ENCODE measurements around the gene LIMS1. TPM values are rescaled to one million over a fixed set of nuclear protein-coding genes. Genes with fewer than 3 reads are reported as not detected.
"Not testable (repeated sequence)": the region's sequence is repeated elsewhere in the genome, so short reads cannot be mapped to it uniquely, and the experiment has no call there.

LIMS1 gene
- polyA plus RNA-seq, 4 donors = 50.2 to 59.7 (median 58.6) TPM

- peak in 1 of 4 donors; percentile 39 for DNase-seq (ENCODE audit: low read depth in 4 of 4, low spot score in 3 of 4)
Observed at GRCh38 chr2:108654521-108655125, 120.4 kb downstream of the LIMS1 start.

- not testable (repeated sequence) for DNase-seq (ENCODE audit: low read depth in 4 of 4, low spot score in 3 of 4)
Observed at GRCh38 chr2:108655270-108655669, 121.0 kb downstream of the LIMS1 start.

- not testable (repeated sequence) for DNase-seq (ENCODE audit: low read depth in 4 of 4, low spot score in 3 of 4)
Observed at GRCh38 chr2:108656282-108656681, 122.0 kb downstream of the LIMS1 start.

GRCh38 chr2:108657517-108657916 lies 123.2 kb downstream of the LIMS1 start:
- DNase-seq (ENCODE audit: low read depth in 4 of 4, low spot score in 3 of 4) = not testable (repeated sequence)

- not testable (repeated sequence) for DNase-seq (ENCODE audit: low read depth in 4 of 4, low spot score in 3 of 4)
Observed at GRCh38 chr2:108658553-108658952, 124.3 kb downstream of the LIMS1 start.

- DNase-seq (ENCODE audit: low read depth in 4 of 4, low spot score in 3 of 4) = not testable (repeated sequence)
Observed at GRCh38 chr2:108661493-108661892, 127.2 kb downstream of the LIMS1 start.

GRCh38 chr2:108662207-108662612 lies 127.9 kb downstream of the LIMS1 start:
- not testable (repeated sequence) for DNase-seq (ENCODE audit: low read depth in 4 of 4, low spot score in 3 of 4)

GRCh38 chr2:108663346-108663745 lies 129.1 kb downstream of the LIMS1 start:
- not testable (repeated sequence) for DNase-seq (ENCODE audit: low read depth in 4 of 4, low spot score in 3 of 4)

GRCh38 chr2:108664089-108664488 lies 129.8 kb downstream of the LIMS1 start:
- DNase-seq (ENCODE audit: low read depth in 4 of 4, low spot score in 3 of 4) = not testable (repeated sequence)

GRCh38 chr2:108664979-108665378 lies 130.7 kb downstream of the LIMS1 start:
- not testable (repeated sequence) for DNase-seq (ENCODE audit: low read depth in 4 of 4, low spot score in 3 of 4)

GRCh38 chr2:108665975-108666374 lies 131.7 kb downstream of the LIMS1 start:
- not testable (repeated sequence) for DNase-seq (ENCODE audit: low read depth in 4 of 4, low spot score in 3 of 4)

- not testable (repeated sequence) for DNase-seq (ENCODE audit: low read depth in 4 of 4, low spot score in 3 of 4)
Observed at GRCh38 chr2:108667140-108667539, 132.9 kb downstream of the LIMS1 start.

GRCh38 chr2:108670282-108670681 lies 136.0 kb downstream of the LIMS1 start:
- DNase-seq (ENCODE audit: low read depth in 4 of 4, low spot score in 3 of 4) = not testable (repeated sequence)

GRCh38 chr2:108672200-108672805 lies 138.0 kb downstream of the LIMS1 start:
- not testable (repeated sequence) for DNase-seq (ENCODE audit: low read depth in 4 of 4, low spot score in 3 of 4)

GRCh38 chr2:108676522-108676921 lies 142.3 kb downstream of the LIMS1 start:
- not testable (repeated sequence) for DNase-seq (ENCODE audit: low read depth in 4 of 4, low spot score in 3 of 4)

- not testable (repeated sequence) for DNase-seq (ENCODE audit: low read depth in 4 of 4, low spot score in 3 of 4)
Observed at GRCh38 chr2:108677239-108677744, 143.0 kb downstream of the LIMS1 start.

GRCh38 chr2:108678198-108678651 lies 144.0 kb downstream of the LIMS1 start:
- DNase-seq (ENCODE audit: low read depth in 4 of 4, low spot score in 3 of 4) = peak in 1 of 4 donors; percentile 6

- not testable (repeated sequence) for DNase-seq (ENCODE audit: low read depth in 4 of 4, low spot score in 3 of 4)
Observed at GRCh38 chr2:108680805-108681204, 146.5 kb downstream of the LIMS1 start.

- not testable (repeated sequence) for DNase-seq (ENCODE audit: low read depth in 4 of 4, low spot score in 3 of 4)
Observed at GRCh38 chr2:108688818-108689756, 154.8 kb downstream of the LIMS1 start.

GRCh38 chr2:108690001-108690400 lies 155.7 kb downstream of the LIMS1 start:
- not testable (repeated sequence) for DNase-seq (ENCODE audit: low read depth in 4 of 4, low spot score in 3 of 4)

- no peak for DNase-seq (ENCODE audit: low read depth in 4 of 4, low spot score in 3 of 4)
Observed at GRCh38 chr2:108691447-108691846, 157.2 kb downstream of the LIMS1 start.
